Liver (tissue), 9 donors: ENCODE results near the gene XRCC6. TPM values are rescaled to one million over a fixed set of nuclear protein-coding genes. Genes with fewer than 3 reads are reported as not detected.

Experiments
- DNase-seq: peaks from one replicate; pipeline ENCODE4 v3.0.0-alpha.2; 2017; ENCODE audit warnings: low spot score
- H3K27ac ChIP-seq, 2 donors: one replicate each; pipeline ENCODE4 v1.7.0; 2013; ENCODE audit warnings: inconsistent platforms in 2 of 2, low read length in 2 of 2, control low read depth in 1 of 2, low read depth in 1 of 2, mild to moderate bottlenecking in 1 of 2
- H3K27me3 ChIP-seq, 4 donors: one replicate each; pipeline versions ENCODE4 v1.6.1 to v1.7.0; 2013; ENCODE audit warnings: low read length in 3 of 4, inconsistent platforms in 1 of 4, mild to moderate bottlenecking in 1 of 4, moderate library complexity in 1 of 4; ENCODE audit not compliant: control insufficient read depth in 4 of 4, insufficient read depth in 4 of 4
- H3K36me3 ChIP-seq, 4 donors: one replicate each; pipeline versions ENCODE4 v1.6.1 to v1.7.0; 2013; ENCODE audit warnings: low read length in 3 of 4, mild to moderate bottlenecking in 3 of 4, low read depth in 1 of 4, moderate library complexity in 1 of 4; ENCODE audit not compliant: control insufficient read depth in 4 of 4, insufficient read depth in 3 of 4
- H3K4me1 ChIP-seq, 4 donors: one replicate each; pipeline versions ENCODE4 v1.6.1 to v1.7.0; 2013; ENCODE audit warnings: low read length in 3 of 4, mild to moderate bottlenecking in 3 of 4, moderate library complexity in 1 of 4; ENCODE audit not compliant: control insufficient read depth in 4 of 4, insufficient read depth in 4 of 4
- H3K4me3 ChIP-seq, 3 donors: one replicate each; pipeline versions ENCODE4 v1.6.1 to v1.7.0; 2013; ENCODE audit warnings: low read length in 3 of 3, control low read depth in 1 of 3, low read depth in 1 of 3, mild to moderate bottlenecking in 1 of 3
- H3K9ac ChIP-seq, 2 donors: one replicate each; pipeline ENCODE4 v1.7.0; 2013; ENCODE audit warnings: low read length in 2 of 2, mild to moderate bottlenecking in 2 of 2, moderate library complexity in 2 of 2, control low read depth in 1 of 2, low read depth in 1 of 2
- H3K9me3 ChIP-seq, 4 donors: one replicate each; pipeline versions ENCODE4 v1.6.1 to v1.7.0; 2013; ENCODE audit warnings: low read length in 3 of 4; ENCODE audit not compliant: control insufficient read depth in 4 of 4
- EGR1 ChIP-seq, 2 donors: IDR thresholded peaks; 2 replicates each; pipeline ENCODE4 v1.6.1; 2016 to 2018; ENCODE audit warnings: antibody characterized with exemption in 2 of 2, low read depth in 2 of 2
- FOXA1 ChIP-seq: IDR thresholded peaks from 2 replicates; pipeline ENCODE4 v1.6.1; 2016; ENCODE audit warnings: antibody characterized with exemption
- FOXA2 ChIP-seq: IDR thresholded peaks from 2 replicates; pipeline ENCODE4 v1.6.1; 2016; ENCODE audit warnings: antibody characterized with exemption
- GABPA ChIP-seq, 2 donors: IDR thresholded peaks in 1 of 2; conservative IDR thresholded peaks in 1 of 2; 2 replicates each; pipeline ENCODE4 v1.6.1; 2016; ENCODE audit warnings: antibody characterized with exemption in 2 of 2, mild to moderate bottlenecking in 1 of 2, moderate library complexity in 1 of 2
- HNF4A ChIP-seq, 2 donors: conservative IDR thresholded peaks; 2 replicates each; pipeline ENCODE4 v1.6.1; 2016; ENCODE audit warnings: antibody characterized with exemption in 2 of 2, mild to moderate bottlenecking in 2 of 2
- HNF4G ChIP-seq: IDR thresholded peaks from 2 replicates; pipeline ENCODE4 v1.6.1; 2016; ENCODE audit warnings: antibody characterized with exemption
- JUND ChIP-seq, 2 donors: IDR thresholded peaks; 2 replicates each; pipeline ENCODE4 v1.6.1; 2016; ENCODE audit warnings: antibody characterized with exemption in 2 of 2
- RAD21 ChIP-seq, 2 donors: IDR thresholded peaks; 2 replicates each; pipeline ENCODE4 v1.6.1; 2016; ENCODE audit warnings: antibody characterized with exemption in 2 of 2, mild to moderate bottlenecking in 2 of 2
- RXRA ChIP-seq, 2 donors: IDR thresholded peaks; 2 replicates each; pipeline ENCODE4 v1.6.1; 2017 to 2018; ENCODE audit warnings: antibody characterized with exemption in 2 of 2, mild to moderate bottlenecking in 1 of 2
- SP1 ChIP-seq: IDR thresholded peaks from 2 replicates; pipeline ENCODE4 v1.6.1; 2018; ENCODE audit warnings: antibody characterized with exemption, mild to moderate bottlenecking
- YY1 ChIP-seq: IDR thresholded peaks from 2 replicates; pipeline ENCODE4 v1.6.1; 2016; ENCODE audit warnings: antibody characterized with exemption, mild to moderate bottlenecking
- WGBS: extraction: QIAGEN DNeasy Blood & Tissue Kit; methylation state at CpG from one replicate; pipeline ENCODE4 v1.1.7; 2013; 5-methylcytosine and 5-hydroxymethylcytosine counted together
- polyA plus RNA-seq, 2 donors: library from polyadenylated mRNA; stranded (reverse) in 1 of 2; unstranded in 1 of 2; fragments of 200-250 nt in 1 of 2; fragments of >200 nt in 1 of 2; fragmentation: Nextera tagmentation in 1 of 2; extraction: Ambion mirVana in 1 of 2; gene quantifications; one replicate each; pipeline versions ENCODE4 v1.2.1 to v1.2.3, GENCODE V29; 2013 to 2015
- total RNA-seq, 2 donors: library from RNA; depleted of rRNA; stranded (reverse); fragments of >200 nt; gene quantifications; one replicate each; pipeline ENCODE4 v1.2.3, GENCODE V29; 2014
- TF ChIP-seq, protein P1 (sequence below): IDR thresholded peaks from 2 replicates; pipeline ENCODE4 v1.6.1; 2016; ENCODE audit warnings: antibody characterized with exemption, mild to moderate bottlenecking
- TF ChIP-seq, protein P2 (sequence below): IDR thresholded peaks from 2 replicates; pipeline ENCODE4 v1.6.1; 2016; ENCODE audit warnings: antibody characterized with exemption
- TF ChIP-seq, protein P3 (sequence below): IDR thresholded peaks from 2 replicates; pipeline ENCODE4 v1.6.1; 2016; ENCODE audit warnings: antibody characterized with exemption
- TF ChIP-seq, protein P4 (sequence below): fragments of 150-350 bp; IDR thresholded peaks from 2 replicates; pipeline ENCODE4 v1.5.1; 2017; ENCODE audit warnings: improper control_type of control experiment, low read depth, low read length; ENCODE audit not compliant: missing input control
- TF ChIP-seq, protein P5 (sequence below): IDR thresholded peaks from 2 replicates; pipeline ENCODE4 v1.6.1; 2016; ENCODE audit warnings: antibody characterized with exemption
- donor health status: healthy.
- donor health status: healthy.
- donor health status: healthy.
- donor health status: healthy.
- donor health status: healthy.

The XRCC6 gene
- total and polyA plus RNA-seq, 4 donors, result 81.8 to 148 (median 96.0) TPM

DNA sequence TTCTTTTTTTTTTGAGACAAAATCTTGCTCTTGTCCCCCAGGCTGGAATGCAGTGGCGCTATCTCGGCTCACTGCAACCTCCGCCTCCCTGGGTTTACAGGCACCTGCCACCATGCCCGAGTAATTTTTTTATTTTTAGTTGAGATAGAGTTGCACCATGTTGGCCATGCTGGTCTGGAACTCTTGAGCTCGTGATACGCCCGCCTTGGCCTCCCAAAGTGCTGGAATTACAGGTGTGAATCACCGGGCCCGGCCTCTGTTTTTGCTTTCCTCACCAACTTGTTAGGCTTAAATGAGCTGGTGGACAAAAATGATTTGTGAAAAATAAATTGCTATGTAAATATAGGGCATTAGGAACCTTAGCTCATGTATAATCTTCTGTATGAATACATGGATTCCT, 81.7 kb downstream of the XRCC6 start:
- no peak for TF ChIP-seq SP1
- TF ChIP-seq, protein P1, sequence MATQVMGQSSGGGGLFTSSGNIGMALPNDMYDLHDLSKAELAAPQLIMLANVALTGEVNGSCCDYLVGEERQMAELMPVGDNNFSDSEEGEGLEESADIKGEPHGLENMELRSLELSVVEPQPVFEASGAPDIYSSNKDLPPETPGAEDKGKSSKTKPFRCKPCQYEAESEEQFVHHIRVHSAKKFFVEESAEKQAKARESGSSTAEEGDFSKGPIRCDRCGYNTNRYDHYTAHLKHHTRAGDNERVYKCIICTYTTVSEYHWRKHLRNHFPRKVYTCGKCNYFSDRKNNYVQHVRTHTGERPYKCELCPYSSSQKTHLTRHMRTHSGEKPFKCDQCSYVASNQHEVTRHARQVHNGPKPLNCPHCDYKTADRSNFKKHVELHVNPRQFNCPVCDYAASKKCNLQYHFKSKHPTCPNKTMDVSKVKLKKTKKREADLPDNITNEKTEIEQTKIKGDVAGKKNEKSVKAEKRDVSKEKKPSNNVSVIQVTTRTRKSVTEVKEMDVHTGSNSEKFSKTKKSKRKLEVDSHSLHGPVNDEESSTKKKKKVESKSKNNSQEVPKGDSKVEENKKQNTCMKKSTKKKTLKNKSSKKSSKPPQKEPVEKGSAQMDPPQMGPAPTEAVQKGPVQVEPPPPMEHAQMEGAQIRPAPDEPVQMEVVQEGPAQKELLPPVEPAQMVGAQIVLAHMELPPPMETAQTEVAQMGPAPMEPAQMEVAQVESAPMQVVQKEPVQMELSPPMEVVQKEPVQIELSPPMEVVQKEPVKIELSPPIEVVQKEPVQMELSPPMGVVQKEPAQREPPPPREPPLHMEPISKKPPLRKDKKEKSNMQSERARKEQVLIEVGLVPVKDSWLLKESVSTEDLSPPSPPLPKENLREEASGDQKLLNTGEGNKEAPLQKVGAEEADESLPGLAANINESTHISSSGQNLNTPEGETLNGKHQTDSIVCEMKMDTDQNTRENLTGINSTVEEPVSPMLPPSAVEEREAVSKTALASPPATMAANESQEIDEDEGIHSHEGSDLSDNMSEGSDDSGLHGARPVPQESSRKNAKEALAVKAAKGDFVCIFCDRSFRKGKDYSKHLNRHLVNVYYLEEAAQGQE, result no peak
- TF ChIP-seq FOXA1, result no peak
- no peak for TF ChIP-seq GABPA (IDR thresholded peaks at IDR 0.05 in 1 of 2, conservative IDR thresholded peaks at IDR 0.05 in 1 of 2)
- TF ChIP-seq EGR1 (IDR thresholded peaks at IDR 0.05; ENCODE audit: low read depth in 2 of 2), result no peak
- H3K27me3 ChIP-seq, result no peaks in the 10 kb centered on the region
- H3K9me3 ChIP-seq, result no peaks in the 10 kb centered on the region
- DNase-seq, result no peak
- H3K9ac ChIP-seq, result no peak overlapping the region
- H3K27ac ChIP-seq, result no peak overlapping the region
- WGBS, result 96% methylated on average over 9 of the region's 9 CpGs
- H3K36me3 ChIP-seq, result no peaks in the 10 kb centered on the region
- no peak overlapping the region for H3K4me3 ChIP-seq
- H3K4me1 ChIP-seq, result peaks cover 3 to 6% (median 5%) of the 10 kb centered on the region in 4 donors

DNA sequence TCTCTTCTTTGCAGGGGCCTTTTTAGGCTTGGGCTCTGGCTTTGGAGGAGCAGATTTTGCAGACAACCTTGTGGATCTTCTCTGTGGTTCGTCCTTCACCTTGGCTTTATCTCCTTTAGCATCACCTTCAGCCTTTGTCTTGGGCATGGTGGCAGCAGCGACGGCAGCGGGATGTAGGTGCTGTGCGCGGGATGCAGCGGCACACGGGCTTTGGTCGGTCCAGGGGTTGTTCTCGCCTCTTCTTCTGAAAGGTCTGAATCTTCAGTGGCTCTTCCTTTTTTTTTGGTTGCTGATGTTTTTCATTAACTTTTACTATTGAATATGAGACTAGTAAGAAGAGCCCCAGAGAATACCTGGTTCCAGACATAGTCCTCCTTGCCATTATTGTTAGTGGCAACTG, 88.2 kb downstream of the XRCC6 start:
- Histone ChIP-seq H3K4me1 (no peaks in the 10 kb centered on the region), H3K9me3 (no peaks in the 10 kb centered on the region), H3K9ac (no peak overlapping the region), H3K27me3 (no peaks in the 10 kb centered on the region), H3K27ac (no peak overlapping the region), H3K36me3 (no peaks in the 10 kb centered on the region), H3K4me3 (no peak overlapping the region)
- WGBS, result 90% methylated on average over 10 of the region's 10 CpGs
- DNase-seq, result no peak
- TF ChIP-seq HNF4A (conservative IDR thresholded peaks at IDR 0.05), result no peak
- no peak for TF ChIP-seq EGR1 (IDR thresholded peaks at IDR 0.05; ENCODE audit: low read depth in 2 of 2)
- TF ChIP-seq, protein P2, sequence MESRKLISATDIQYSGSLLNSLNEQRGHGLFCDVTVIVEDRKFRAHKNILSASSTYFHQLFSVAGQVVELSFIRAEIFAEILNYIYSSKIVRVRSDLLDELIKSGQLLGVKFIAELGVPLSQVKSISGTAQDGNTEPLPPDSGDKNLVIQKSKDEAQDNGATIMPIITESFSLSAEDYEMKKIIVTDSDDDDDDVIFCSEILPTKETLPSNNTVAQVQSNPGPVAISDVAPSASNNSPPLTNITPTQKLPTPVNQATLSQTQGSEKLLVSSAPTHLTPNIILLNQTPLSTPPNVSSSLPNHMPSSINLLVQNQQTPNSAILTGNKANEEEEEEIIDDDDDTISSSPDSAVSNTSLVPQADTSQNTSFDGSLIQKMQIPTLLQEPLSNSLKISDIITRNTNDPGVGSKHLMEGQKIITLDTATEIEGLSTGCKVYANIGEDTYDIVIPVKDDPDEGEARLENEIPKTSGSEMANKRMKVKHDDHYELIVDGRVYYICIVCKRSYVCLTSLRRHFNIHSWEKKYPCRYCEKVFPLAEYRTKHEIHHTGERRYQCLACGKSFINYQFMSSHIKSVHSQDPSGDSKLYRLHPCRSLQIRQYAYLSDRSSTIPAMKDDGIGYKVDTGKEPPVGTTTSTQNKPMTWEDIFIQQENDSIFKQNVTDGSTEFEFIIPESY, result no peak
- TF ChIP-seq HNF4G, result no peak
- no peak for TF ChIP-seq FOXA1
- no peak for TF ChIP-seq GABPA (IDR thresholded peaks at IDR 0.05 in 1 of 2, conservative IDR thresholded peaks at IDR 0.05 in 1 of 2)
- TF ChIP-seq, protein P3, sequence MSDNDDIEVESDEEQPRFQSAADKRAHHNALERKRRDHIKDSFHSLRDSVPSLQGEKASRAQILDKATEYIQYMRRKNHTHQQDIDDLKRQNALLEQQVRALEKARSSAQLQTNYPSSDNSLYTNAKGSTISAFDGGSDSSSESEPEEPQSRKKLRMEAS, result no peak
- TF ChIP-seq, protein P4, sequence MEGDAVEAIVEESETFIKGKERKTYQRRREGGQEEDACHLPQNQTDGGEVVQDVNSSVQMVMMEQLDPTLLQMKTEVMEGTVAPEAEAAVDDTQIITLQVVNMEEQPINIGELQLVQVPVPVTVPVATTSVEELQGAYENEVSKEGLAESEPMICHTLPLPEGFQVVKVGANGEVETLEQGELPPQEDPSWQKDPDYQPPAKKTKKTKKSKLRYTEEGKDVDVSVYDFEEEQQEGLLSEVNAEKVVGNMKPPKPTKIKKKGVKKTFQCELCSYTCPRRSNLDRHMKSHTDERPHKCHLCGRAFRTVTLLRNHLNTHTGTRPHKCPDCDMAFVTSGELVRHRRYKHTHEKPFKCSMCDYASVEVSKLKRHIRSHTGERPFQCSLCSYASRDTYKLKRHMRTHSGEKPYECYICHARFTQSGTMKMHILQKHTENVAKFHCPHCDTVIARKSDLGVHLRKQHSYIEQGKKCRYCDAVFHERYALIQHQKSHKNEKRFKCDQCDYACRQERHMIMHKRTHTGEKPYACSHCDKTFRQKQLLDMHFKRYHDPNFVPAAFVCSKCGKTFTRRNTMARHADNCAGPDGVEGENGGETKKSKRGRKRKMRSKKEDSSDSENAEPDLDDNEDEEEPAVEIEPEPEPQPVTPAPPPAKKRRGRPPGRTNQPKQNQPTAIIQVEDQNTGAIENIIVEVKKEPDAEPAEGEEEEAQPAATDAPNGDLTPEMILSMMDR, result no peak
- TF ChIP-seq RAD21 (IDR thresholded peaks at IDR 0.05), result no peak
- no peak for TF ChIP-seq SP1
- TF ChIP-seq, protein P1, result no peak
- TF ChIP-seq RXRA (IDR thresholded peaks at IDR 0.05), result no peak
- TF ChIP-seq, protein P5, sequence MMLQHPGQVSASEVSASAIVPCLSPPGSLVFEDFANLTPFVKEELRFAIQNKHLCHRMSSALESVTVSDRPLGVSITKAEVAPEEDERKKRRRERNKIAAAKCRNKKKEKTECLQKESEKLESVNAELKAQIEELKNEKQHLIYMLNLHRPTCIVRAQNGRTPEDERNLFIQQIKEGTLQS, result no peak
- no peak for TF ChIP-seq FOXA2
- TF ChIP-seq YY1, result no peak
- no peak for TF ChIP-seq JUND (IDR thresholded peaks at IDR 0.05)
